ELF-1 (cell line): ENCODE data around the gene CT47C1.

ENCODE experiments used
- DNase-seq: peaks from one replicate; pipeline ENCODE4 v3.0.0-alpha.2; 2016; ENCODE audit warnings: low read depth, low spot score

The CT47C1 gene

GRCh38 chrX:119073200-119073905 is 560 bp downstream of the CT47C1 start:
- no peak for DNase-seq

- no peak for DNase-seq
Measured at GRCh38 chrX:119073911-119074310, 1.1 kb downstream of the CT47C1 start.

GRCh38 chrX:119075270-119076025 is 2.7 kb downstream of the CT47C1 start:
- no peak for DNase-seq

GRCh38 chrX:119082278-119082677 is 9.5 kb downstream of the CT47C1 start:
- DNase-seq, result no peak

- DNase-seq, result no peak
Measured at GRCh38 chrX:119084766-119085165, 12.0 kb downstream of the CT47C1 start.

GRCh38 chrX:119087121-119087520 is 14.3 kb downstream of the CT47C1 start:
- no peak for DNase-seq

GRCh38 chrX:119089619-119090018 is 16.8 kb downstream of the CT47C1 start:
- no peak for DNase-seq

- no peak for DNase-seq
Measured at GRCh38 chrX:119090627-119091026, 17.8 kb downstream of the CT47C1 start.

GRCh38 chrX:119093991-119094735 is 21.4 kb downstream of the CT47C1 start:
- DNase-seq, result no peak

- DNase-seq, result no peak
Measured at GRCh38 chrX:119094819-119095218, 22.0 kb downstream of the CT47C1 start.

GRCh38 chrX:119095936-119096335 is 23.1 kb downstream of the CT47C1 start:
- DNase-seq, result no peak

- no peak for DNase-seq
Measured at GRCh38 chrX:119101168-119101567, 28.4 kb downstream of the CT47C1 start.

GRCh38 chrX:119105826-119106225 is 33.0 kb downstream of the CT47C1 start:
- DNase-seq, result no peak

- DNase-seq, result no peak
Measured at GRCh38 chrX:119107206-119107605, 34.4 kb downstream of the CT47C1 start.

GRCh38 chrX:119118780-119119395 is 46.1 kb downstream of the CT47C1 start:
- DNase-seq, result peak; percentile 75

- peak; percentile 27 for DNase-seq
Measured at GRCh38 chrX:119121341-119121740, 48.5 kb downstream of the CT47C1 start.
